Measurements from ENCODE around the gene SPATA12.
"Not testable (repeated sequence)": the region's sequence is repeated elsewhere in the genome, so short reads cannot be mapped to it uniquely, and the experiment has no call there.

The SPATA12 gene

DNA sequence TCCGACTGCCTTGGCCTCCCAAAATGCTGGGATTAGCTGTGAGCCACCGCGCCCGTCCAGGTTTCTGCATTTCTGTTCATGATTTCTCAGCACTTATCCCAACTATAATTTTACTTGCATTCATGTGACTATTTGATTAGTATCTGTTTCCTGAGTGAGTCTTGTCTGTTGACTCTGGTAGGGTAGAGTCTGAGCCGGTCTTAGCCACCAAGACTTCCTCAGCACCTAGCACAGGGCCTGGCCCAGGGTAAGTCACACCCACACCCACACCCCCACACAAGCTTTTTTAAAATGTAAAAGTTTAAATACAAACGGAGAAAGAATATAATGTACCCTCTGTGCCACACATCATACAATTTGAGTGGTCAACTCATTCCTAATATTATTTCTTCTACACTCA, 3.1 kb upstream of the SPATA12 start:
- DNase-seq, result no peak

GRCh38 chr3:57059411-57059810, 1.1 kb upstream of the SPATA12 start:
- no peak for DNase-seq

GRCh38 chr3:57061556-57061955, 1.1 kb downstream of the SPATA12 start:
- no peak for DNase-seq

- DNase-seq, result no peak
These were observed 1.7 kb downstream of the SPATA12 start for GRCh38 chr3:57062101-57062631.

- DNase-seq, result no peak
These were observed 2.6 kb downstream of the SPATA12 start for GRCh38 chr3:57063032-57063431.

DNA sequence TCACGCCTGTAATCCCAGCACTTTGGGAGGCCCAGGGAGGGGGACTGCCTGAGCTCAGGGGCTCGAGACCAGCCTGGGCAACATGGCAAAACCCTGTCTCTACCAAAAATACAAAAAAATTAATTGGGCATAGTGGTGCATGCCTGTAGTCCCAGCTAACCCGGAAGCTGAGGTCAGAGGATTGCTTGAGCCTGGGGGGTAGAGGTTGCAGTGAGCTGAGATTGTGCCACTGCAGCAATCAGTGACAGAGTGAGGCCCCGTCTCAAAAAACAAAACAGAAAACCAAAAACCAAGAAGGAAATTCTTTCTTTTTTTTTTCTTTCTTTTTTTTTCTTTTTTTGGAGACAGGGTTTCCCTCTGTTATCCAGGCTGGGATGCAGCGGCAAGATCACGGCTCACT, 3.5 kb downstream of the SPATA12 start:
- no peak for DNase-seq

- DNase-seq, result no peak
These were observed 4.1 kb downstream of the SPATA12 start for GRCh38 chr3:57064572-57064971.

DNA sequence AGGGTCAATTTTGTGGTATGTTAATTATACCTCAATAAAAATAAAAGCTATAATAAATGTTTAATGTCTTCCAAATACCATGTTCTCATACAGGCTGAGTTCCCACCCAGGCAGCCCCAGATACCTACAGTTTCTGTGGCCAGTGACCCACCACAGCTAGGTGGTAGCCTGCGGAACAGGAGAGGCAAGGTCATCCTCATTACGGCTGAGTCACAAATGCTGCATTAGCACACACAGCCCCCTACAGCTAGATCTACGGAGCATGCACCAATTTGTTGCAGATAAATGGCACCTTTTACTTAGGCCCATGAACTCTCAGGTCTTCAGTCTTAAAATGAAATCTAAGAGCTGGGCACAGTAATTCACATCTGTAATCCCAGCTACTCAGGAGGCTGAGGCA, 5.1 kb downstream of the SPATA12 start:
- no peak for DNase-seq

GRCh38 chr3:57066471-57066870, 6.0 kb downstream of the SPATA12 start:
- no peak for DNase-seq

DNA sequence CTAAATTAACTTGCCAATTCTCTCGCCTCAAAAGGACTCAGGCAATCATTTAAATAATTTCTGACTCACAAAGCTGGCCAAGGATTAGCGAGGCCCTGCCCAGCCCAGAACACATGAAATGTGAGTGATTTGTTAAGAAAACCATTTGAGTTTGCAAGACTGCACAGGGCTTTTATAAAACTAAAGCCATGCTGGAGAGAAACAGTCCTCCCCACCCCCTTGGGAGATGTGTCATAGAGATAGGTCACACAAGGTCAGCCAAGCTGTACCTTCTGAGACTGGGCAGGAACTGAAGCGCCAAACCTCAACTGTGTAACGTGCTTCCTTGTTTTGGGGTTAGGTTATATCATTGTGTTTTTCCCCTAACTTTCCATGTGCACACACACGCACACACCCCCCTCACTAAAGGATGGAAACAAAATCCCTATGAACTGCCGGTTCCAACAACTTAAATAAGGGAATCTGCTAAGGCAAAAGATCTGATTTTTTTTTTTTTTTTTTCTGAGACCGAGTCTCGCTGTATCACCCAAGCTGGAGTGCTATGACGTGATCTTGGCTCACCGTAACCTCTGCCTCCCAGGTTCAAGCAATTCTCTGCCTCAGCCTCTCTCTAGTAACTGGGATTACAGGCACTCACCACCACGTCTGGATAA, 8.1 kb downstream of the SPATA12 start:
- DNase-seq, result no peak

- DNase-seq, result no peak
These were observed 9.0 kb downstream of the SPATA12 start for GRCh38 chr3:57069503-57069902.

- no peak for DNase-seq
These were observed 13.2 kb downstream of the SPATA12 start for GRCh38 chr3:57073628-57074027.

DNA sequence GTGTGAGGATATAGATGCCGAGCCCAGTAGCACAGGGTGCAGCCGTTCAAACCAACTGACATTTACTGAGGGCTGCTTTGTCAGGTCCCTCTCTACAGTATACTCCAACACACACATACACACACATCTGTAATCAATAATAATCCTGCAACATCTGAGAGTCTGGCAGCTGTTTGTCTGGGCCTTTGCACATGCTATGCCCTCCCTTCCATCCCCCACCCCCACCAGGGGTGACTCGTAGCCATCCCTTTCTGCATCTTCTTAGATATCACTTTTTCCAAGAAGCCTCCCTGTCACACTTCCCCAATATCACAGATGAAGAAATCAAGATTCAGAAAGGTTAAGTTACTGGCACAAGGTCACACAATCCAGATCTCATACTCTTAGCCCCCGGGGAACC, 13.7 kb downstream of the SPATA12 start:
- no peak for DNase-seq

- DNase-seq, result no peak
These were observed 16.0 kb downstream of the SPATA12 start for GRCh38 chr3:57076422-57076951.

GRCh38 chr3:57077630-57078343, 17.3 kb downstream of the SPATA12 start:
- no peak for DNase-seq

DNA sequence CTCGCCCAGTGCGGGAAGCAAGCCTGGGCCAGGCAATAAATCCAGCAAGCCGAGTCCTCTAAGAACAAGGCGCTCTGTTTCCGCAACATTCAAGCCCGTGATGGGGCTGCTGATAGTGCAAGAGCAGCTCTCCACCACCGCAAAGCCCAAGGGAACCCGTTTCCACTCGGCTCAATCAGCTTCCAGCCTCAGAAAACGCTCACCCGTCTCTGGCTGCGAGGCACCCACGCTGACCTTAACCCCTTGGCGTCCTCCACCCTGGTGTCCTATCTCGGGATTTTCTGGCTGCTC, 17.8 kb downstream of the SPATA12 start:
- no peak for DNase-seq

GRCh38 chr3:57078635-57079473, 18.4 kb downstream of the SPATA12 start:
- DNase-seq, result no peak

DNA sequence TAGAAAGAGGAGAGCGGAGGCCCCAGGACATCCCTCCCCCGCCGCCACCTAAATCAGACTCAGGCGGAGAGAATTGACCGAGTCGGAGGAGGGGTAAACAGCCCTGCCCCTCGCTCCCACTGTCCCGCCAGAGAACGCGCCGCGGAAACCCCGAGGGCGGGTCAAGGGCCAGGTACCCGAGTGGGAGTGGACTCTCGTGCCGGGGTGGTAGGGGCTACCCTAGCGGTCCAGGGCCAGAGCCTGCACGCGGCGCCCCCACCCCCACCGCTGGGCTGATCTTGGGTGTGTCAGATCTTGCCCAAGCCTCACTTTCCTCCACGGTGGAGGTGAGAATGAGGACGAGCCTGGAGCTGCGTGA, 19.0 kb downstream of the SPATA12 start:
- DNase-seq, result no peak

GRCh38 chr3:57080171-57080570, 19.7 kb downstream of the SPATA12 start:
- DNase-seq, result no peak

DNA sequence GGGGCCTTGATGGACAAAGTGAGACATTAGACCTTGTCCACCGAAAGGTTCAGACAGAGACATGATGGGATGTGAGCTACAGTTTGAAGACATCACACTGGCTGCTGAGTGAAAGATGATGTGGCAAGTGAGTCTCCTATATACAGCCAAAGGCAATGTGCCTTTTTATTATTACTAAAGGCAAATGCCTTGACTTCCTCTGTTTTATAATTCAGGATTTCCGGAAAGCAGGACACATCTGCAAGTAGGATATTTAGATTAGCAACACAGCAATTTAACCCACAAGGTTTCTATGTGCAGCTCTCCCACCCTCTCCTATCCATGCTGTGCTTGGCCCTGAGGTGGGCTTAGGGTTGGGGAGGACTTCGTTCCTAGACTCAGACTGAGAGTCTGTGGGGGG, 20.7 kb downstream of the SPATA12 start:
- no peak for DNase-seq

GRCh38 chr3:57082481-57082880, 22.0 kb downstream of the SPATA12 start:
- no peak for DNase-seq

DNA sequence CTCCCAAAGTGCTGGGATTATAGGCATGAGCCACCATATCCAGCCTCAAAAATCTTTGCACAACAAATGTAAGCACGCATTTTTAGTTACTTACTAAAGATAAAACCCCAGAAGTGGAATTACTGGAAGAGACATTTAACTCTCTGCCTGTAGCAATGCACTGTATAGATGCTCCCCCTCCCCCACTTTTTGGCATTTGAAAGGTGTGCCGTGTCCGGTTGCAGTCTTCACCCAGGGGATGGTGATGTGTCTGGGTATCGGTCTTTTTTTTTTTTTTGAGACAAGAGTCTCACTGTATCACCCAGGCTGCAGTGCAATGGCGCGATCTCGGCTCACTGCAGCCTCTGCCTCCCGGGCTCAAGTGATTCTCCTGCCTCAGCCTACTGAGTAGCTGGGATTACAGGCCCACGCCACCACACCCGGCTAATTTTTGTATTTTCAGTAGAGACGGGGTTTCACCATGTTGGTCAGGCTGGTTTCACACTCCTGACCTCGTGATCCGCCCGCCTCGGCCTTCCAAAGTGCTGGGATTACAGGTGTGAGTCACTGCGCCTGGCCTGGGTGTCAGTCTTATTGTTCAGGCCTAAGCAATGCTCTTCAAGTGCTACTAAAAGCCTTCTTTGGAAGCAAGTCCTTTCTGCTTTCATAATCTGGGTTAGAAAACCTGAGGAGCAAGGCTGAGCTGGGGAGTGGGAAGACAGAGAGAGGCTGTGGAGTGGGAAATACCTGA, 23.0 kb downstream of the SPATA12 start:
- not testable (repeated sequence) for DNase-seq

- no peak for DNase-seq
These were observed 24.7 kb downstream of the SPATA12 start for GRCh38 chr3:57085211-57085610.

Data from activated CD4-positive, CD25-positive, alpha-beta regulatory T cell (primary cell).